HuH-7 (cell line): Measurements from ENCODE around the gene LMX1A.

Experiments
- DNase-seq: peaks from one replicate; pipeline ENCODE4 v3.0.0; 2011; ENCODE audit warnings: low spot score

LMX1A gene

DNA sequence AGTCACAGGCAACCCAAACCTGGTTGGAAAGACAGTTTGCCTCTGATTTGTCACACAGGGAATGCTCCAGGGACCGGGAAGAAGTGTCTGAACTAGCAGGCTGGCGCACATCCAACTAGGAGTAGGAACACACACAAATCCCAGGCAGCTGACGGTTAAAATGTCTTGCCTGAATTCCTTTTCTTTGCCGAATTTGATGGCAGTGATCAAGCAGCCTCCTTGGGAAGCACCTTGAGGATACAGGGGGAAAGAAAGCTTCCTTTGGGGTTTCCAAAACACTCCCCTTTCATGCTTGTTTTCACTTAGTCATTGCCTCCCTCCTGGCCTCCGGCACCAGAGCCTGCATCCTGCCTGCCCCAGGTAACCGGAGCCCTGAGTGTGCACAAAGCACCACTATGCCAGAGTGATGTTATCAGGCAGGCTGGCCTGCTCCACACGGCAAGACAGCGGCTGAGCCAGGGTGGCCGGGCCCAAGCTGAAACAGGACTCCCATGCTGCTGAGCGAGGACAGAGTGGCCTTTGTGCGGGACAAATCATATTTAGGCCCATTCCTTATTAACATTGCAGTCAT lies 193.8 kb downstream of the LMX1A start:
- peak; percentile 8 for DNase-seq

DNA sequence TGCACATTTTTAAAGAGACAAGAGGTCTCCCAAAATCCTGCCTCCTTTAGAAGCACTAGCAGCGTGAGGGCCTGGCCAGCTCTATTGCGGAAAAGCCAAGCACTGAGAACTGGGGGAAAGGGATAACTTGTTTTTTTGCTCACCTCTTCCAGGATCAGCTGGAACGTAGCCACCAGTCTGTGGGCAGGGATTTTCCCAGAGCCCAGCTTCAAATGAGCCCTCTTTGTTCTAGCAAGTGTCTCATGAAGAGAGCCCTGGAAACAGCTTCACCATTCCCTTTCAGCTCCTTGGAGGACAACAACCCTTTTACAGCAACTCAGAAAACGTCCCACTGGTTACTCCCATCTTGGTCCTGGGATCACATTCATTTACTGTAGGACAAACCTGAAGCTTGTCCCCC lies 195.4 kb downstream of the LMX1A start:
- no peak for DNase-seq

DNA sequence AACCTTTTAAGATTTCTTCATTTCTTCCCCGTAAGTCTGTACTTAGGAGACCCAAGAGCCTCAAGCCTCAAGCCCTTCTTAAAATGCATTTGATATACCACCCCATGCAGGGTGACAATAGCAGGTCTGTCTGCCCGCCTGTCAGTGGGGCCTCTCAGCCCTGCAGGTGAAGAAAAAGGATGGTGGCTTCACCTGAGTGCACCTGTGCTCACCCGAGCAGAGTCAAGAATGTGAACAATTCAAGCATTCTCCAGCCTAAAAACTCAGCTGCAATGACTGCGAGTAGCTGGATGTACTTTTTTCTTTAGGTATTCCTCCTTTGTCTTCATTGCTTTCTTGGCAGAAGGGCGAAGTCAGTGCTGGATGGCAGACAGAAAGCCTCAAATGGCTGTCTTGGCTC lies 203.3 kb downstream of the LMX1A start:
- DNase-seq, result no peak

DNA sequence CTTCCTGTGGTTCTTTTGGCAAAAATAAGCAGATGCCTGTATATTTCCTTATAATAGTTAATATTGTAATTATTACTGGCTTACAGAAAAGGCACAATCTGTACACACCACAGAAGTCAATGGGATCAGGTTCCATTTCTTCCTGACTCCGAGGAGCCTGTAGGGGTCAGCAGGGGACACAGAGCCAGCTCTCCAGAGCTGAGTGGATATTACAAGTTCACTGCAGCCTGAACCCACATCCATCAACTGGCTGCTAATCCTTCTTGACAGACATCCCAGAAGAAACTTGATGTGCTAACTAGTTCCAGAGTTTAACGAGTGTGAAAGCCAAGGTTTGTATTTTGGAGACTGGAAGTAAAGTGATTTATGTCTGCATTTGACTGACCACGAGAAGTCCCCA lies 203.8 kb downstream of the LMX1A start:
- DNase-seq, result peak; percentile 44

DNA sequence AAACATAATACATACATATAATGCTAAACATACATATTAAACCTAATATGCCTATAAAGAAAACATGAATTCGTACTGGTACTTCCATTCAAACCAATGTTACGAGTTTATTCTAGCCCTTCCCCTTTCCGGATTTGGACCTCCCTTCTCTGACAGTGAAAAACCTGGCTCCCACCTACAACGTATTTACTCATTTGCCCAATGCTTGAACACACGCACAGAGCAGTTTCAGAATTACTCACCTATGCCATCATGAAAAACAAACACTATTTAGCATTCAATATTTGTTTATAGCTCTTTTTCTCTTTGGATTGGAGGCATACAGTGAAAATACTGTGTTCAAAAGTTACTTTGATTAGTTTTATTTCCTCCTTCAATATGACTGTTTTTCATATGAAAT lies 204.4 kb downstream of the LMX1A start:
- DNase-seq, result no peak
